GM18519 (cell line): ENCODE results near the gene CFAP251.

Source experiments
- ATAC-seq: cut with Tn5 transposase; IDR thresholded peaks from one replicate; pipeline ENCODE4 v1.9.1; 2021; ENCODE audit warnings: mild to moderate bottlenecking, moderate library complexity; ENCODE audit not compliant: unreplicated experiment, low FRiP score

The CFAP251 gene

GRCh38 chr12:121996050-121996944 lies 77.9 kb downstream of the CFAP251 start:
- ATAC-seq, result no peak

GRCh38 chr12:121996945-121997612 lies 78.7 kb downstream of the CFAP251 start:
- ATAC-seq, result no peak

DNA sequence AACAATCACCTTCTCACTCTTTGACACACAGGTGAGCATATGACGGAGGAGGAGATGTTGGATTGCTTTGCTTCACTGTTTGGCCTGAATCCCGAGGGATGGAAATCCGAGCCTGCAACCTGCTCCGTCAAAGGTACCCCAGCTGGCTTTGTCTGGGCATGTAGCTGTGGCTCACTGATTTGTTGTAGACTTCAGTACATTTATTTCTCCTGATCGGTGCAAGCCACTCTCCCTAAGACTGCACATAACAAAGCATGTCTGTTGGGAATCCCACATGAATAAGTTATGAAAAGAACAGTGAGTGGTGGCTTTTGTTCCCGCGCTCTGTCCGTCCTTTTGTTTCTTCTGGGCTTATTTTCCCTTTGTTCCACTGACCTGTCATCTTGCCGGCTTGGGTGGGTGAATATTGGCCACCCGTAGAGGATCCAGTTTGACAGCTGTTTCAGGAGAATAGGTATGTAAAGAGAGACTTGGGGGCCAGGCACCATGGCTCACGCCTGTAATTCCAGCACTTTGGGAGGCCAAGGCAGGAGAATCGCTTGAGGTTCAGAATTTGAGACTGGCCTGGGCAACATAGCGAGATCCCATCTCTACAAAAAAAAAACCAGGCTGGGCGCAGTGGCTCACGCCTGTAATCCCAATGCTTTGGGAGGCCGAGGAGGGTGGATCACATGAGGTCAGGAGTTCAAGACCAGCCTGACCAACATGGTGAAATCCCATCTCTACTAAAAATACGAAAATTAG lies 83.2 kb downstream of the CFAP251 start:
- no peak for ATAC-seq

DNA sequence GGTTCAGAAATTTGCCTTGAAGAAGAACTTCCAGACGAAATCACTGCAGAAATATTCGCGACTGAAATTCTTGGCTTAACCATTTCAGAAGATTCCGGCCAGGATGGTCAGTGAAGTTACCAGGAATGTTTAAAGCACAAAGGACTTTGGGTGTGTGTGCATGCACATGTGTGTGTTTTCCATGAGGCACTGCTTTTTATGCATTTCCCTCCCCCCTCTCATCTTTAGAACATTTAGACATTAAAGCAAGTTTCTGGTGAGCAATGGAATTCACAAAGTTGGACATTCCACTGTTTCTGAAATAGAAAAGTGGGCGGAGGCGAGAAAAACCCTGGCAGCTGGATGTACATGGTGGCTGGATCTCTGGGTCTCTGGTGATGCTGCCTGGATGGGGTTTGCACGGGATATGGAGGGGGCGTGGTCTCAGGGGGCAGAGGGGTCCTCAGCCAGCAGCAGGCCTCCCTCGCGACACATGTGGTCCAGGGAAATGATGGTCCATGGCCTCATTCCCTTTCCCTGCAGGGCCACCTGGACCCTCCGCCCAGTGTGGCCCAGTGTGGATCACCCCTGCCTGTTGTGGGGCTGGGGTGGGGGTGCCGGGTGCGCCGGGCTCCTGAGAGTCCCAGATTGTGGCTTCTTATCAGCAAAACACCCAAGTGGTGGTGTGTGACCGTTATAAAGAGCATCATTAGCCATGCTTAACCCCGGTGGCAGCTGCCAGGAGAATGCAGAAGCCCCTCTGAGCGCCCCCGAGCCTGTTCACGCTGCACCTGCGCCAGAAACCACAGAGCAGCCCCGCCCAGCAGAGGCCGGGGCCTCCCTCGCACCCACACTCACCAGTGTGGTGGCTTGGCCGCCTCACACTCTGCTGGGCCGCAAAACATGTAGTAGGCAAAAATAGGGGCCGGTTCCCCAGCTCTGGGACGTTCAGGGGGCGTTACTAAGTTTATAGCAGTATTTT lies 85.5 kb downstream of the CFAP251 start:
- peak; percentile 47 for ATAC-seq

- ATAC-seq, result no peak
These were observed 86.3 kb downstream of the CFAP251 start for GRCh38 chr12:122004633-122005071.

- no peak for ATAC-seq
These were observed 86.9 kb downstream of the CFAP251 start for GRCh38 chr12:122005252-122005776.

- ATAC-seq, result no peak
These were observed 88.0 kb downstream of the CFAP251 start for GRCh38 chr12:122006186-122006926.

GRCh38 chr12:122009741-122010140 lies 91.3 kb downstream of the CFAP251 start:
- no peak for ATAC-seq

DNA sequence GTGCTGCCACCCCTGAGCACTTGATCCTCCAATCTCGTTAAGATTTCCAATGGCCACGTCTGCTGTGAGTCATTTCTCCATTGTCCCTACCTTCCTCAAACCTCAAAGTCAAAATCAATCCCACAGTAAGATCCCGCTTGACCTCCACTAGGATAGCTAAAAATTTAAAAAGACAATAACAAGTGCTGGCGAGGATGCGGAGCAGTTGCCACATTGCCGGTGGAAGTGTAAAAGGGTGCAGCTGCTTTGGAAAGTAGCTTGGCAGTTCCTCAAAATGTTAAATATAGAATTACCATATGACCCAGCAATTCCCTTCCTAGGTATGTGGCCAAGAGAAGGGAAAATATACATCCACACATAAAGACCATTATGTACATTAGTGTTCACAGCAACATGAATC lies 93.8 kb downstream of the CFAP251 start:
- ATAC-seq, result no peak

DNA sequence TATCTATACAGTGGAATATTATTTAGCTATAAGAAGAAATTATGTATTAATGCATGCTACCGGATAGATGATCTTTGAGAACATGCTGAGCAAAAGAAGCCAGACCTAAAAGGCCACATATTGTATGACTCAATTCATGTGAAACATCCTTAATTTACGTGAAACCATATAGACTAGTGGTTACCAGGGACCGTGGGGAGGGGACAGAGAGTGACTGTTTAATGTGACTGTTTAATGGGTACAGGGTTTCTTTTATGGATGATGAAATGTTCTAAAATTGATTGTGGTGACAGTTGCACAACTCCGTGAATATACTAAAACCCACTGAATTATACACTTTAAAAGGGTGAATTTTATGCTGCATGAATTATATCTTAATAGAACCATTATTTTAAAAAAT lies 94.7 kb downstream of the CFAP251 start:
- ATAC-seq, result no peak

- ATAC-seq, result no peak
These were observed 95.6 kb downstream of the CFAP251 start for GRCh38 chr12:122013791-122014590.

GRCh38 chr12:122014781-122015180 lies 96.4 kb downstream of the CFAP251 start:
- ATAC-seq, result no peak

DNA sequence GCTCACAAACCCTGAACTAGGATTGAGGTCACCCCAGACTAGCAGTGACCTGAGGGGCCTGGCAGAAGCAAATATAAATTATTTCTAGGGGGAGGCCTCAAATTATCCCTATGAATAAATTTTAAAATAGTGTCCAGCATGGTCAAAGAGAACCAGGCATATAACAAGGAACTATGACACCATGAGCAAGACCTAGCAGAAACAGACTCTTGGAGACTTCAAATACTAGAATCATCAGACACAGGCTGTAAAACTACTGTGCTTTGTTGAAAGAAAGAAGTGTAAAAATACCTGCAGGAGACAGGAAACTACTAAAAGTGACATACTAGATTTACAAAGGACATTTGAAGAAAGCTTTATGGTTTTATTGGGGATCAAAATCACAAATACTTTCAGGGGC lies 100.1 kb downstream of the CFAP251 start:
- ATAC-seq, result no peak

DNA sequence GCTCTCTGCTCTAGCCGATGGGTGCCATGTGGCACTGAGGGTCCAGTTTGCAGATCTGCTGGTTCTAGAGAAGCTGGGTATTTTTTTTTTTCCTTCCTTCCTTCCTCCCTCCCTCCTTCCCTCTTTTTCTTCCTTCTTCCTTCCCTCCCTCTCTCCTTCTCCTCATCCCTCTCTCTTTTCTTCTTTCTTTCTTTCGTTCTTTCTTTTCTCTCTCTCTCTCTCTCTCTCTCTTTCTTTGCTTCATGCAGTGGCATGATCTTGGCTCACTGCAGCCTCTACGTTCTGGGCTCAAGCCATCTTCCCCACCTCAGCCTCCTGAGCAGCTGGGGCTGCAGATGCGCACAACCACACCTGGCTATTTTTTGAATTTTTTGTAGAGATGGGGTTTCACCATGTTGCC lies 100.5 kb downstream of the CFAP251 start:
- ATAC-seq, result no peak

- no peak for ATAC-seq
These were observed 102.4 kb downstream of the CFAP251 start for GRCh38 chr12:122020795-122021192.

- ATAC-seq, result no peak
These were observed 102.9 kb downstream of the CFAP251 start for GRCh38 chr12:122021193-122021821.

GRCh38 chr12:122021822-122022392 lies 103.5 kb downstream of the CFAP251 start, which contains the start of gene BCL7A:
Gene BCL7A, plus strand, starts transcription at chr12:122021884. Its CDS starts 208 bp downstream, at chr12:122022092.
- ATAC-seq, result no peak
